ENCODE measurements around the gene SCLT1.
"Not testable (repeated sequence)": the region's sequence is repeated elsewhere in the genome, so short reads cannot be mapped to it uniquely, and the experiment has no call there.

Gene SCLT1

GRCh38 chr4:129095811-129096454, 2.6 kb upstream of the SCLT1 start, which contains the start of gene C4orf33:
Gene C4orf33, plus strand, starts transcription at chr4:129096152. Its CDS starts 6,459 bp downstream, at chr4:129102611.
- peak within 1 kb of the TSS; percentile 94 for H3K4me3 Mint-ChIP-seq
- no peaks in the 10 kb centered on the region for H3K27me3 Mint-ChIP-seq
- no peaks in the 10 kb centered on the region for H3K9me3 Mint-ChIP-seq
- H3K27ac Mint-ChIP-seq = peak within 1 kb of the TSS; percentile 93
- ATAC-seq (peak; percentile 50), DNase-seq (peak; percentile 76)
- peaks cover 24% of the 10 kb centered on the region for H3K4me1 Mint-ChIP-seq
- no peaks in the 10 kb centered on the region for H3K36me3 Mint-ChIP-seq (ENCODE audit: low read depth)

GRCh38 chr4:129094347-129094746, 1.0 kb upstream of the SCLT1 start:
- Mint-ChIP-seq H3K36me3 (ENCODE audit: low read depth) (peaks cover 3% of the 10 kb centered on the region), H3K27me3 (no peaks in the 10 kb centered on the region), H3K27ac (peak overlapping the region; percentile 45), H3K9me3 (no peaks in the 10 kb centered on the region), H3K4me1 (peaks cover 27% of the 10 kb centered on the region), H3K4me3 (no peak overlapping the region)
- ATAC-seq (no peak), DNase-seq (no peak)

- Mint-ChIP-seq H3K27ac (no peak overlapping the region), H3K4me3 (no peak overlapping the region), H3K27me3 (no peaks in the 10 kb centered on the region), H3K4me1 (peaks cover 39% of the 10 kb centered on the region), H3K9me3 (no peaks in the 10 kb centered on the region), H3K36me3 (ENCODE audit: low read depth) (peaks cover 4% of the 10 kb centered on the region)
- DNase-seq = no peak
- ATAC-seq = no peak
Measured at GRCh38 chr4:129092631-129093190, 628 bp downstream of the SCLT1 start.

- Mint-ChIP-seq H3K4me3 (no peak overlapping the region), H3K36me3 (ENCODE audit: low read depth) (peaks cover 16% of the 10 kb centered on the region), H3K27ac (no peak overlapping the region), H3K9me3 (peaks cover 5% of the 10 kb centered on the region), H3K4me1 (peaks cover 33% of the 10 kb centered on the region), H3K27me3 (no peaks in the 10 kb centered on the region)
- DNase-seq (no peak), ATAC-seq (no peak)
Measured at GRCh38 chr4:129087516-129087915, 5.8 kb downstream of the SCLT1 start.

DNA sequence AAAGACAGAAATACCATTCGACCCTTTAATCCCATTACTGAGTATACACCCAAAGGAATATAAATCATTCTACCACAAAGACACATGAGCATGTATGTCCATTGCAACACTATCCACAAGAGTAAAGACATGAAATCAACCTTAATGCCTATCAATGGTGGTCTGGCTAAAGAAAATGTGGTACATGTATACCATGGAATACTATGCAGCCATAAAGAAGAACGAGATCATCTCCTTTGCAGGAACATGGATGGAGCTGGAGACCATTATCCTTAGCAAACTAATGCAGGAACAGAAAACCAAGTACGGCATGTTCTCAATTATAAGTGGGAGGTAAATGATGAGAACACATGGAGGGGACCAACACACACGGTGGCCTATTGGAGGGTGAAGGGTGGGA, 7.9 kb downstream of the SCLT1 start:
- Mint-ChIP-seq H3K9me3 (peaks cover 14% of the 10 kb centered on the region), H3K36me3 (ENCODE audit: low read depth) (peaks cover 34% of the 10 kb centered on the region)

DNA sequence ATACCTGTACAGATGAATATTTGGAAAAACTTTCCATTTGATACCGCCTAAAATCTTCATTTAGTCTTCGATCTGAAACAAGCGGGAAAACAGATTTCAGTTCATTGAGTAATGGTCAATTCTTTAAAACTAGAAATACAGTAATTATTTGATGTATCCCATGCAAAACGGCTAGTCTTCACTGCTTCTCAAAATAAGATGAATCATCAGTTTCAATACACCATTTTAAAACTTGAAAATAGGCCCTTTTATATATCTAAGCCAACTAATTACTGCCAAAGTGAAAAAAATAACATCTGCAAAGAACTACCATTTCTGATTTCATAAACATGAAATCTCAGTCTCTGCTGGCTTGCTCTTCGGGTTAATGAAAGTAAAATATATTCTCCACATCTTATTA, 11.0 kb downstream of the SCLT1 start:
- ATAC-seq (no peak), DNase-seq (no peak)
- H3K36me3 Mint-ChIP-seq (ENCODE audit: low read depth) = peaks cover 53% of the 10 kb centered on the region
- no peak overlapping the region for H3K4me3 Mint-ChIP-seq
- H3K9me3 Mint-ChIP-seq = peaks cover 26% of the 10 kb centered on the region
- peaks cover 18% of the 10 kb centered on the region for H3K4me1 Mint-ChIP-seq
- H3K27ac Mint-ChIP-seq = no peak overlapping the region
- H3K27me3 Mint-ChIP-seq = no peaks in the 10 kb centered on the region

More for the DNA sequence above, 7.9 kb downstream of the SCLT1 start:
- ATAC-seq (no peak), DNase-seq (no peak)
- Mint-ChIP-seq H3K4me1 (peaks cover 33% of the 10 kb centered on the region), H3K27me3 (no peaks in the 10 kb centered on the region), H3K4me3 (no peak overlapping the region), H3K27ac (no peak overlapping the region)

GRCh38 chr4:129080129-129080528, 13.2 kb downstream of the SCLT1 start:
- ATAC-seq (no peak), DNase-seq (no peak)
- H3K4me1 Mint-ChIP-seq = peaks cover 13% of the 10 kb centered on the region
- H3K27me3 Mint-ChIP-seq = no peaks in the 10 kb centered on the region
- H3K27ac Mint-ChIP-seq = no peak overlapping the region
- peaks cover 30% of the 10 kb centered on the region for H3K9me3 Mint-ChIP-seq
- no peak overlapping the region for H3K4me3 Mint-ChIP-seq
- H3K36me3 Mint-ChIP-seq (ENCODE audit: low read depth) = peaks cover 62% of the 10 kb centered on the region

DNA sequence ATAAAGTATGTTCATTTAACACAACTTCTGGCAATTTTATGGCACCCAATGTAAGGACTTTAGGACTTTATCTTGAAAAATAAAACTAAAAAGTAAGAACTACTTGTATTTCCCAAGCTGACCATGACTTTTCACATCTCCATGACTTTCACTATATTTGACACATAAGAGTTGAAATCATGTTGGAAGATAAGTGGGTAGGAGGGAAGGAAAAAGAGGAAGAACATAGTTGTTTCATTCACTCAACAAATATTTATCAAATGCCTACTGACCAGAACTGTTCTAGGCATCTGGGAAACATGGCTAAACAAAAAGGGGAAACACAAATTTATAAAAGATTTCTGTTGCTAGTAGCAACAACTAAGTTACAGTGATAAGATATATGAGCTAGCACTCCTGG, 16.0 kb downstream of the SCLT1 start:
- no peak for ATAC-seq
- peaks cover 47% of the 10 kb centered on the region for H3K9me3 Mint-ChIP-seq
- no peak overlapping the region for H3K27ac Mint-ChIP-seq
- no peaks in the 10 kb centered on the region for H3K27me3 Mint-ChIP-seq
- DNase-seq = no peak
- H3K36me3 Mint-ChIP-seq (ENCODE audit: low read depth) = peaks cover 75% of the 10 kb centered on the region
- no peaks in the 10 kb centered on the region for H3K4me1 Mint-ChIP-seq
- H3K4me3 Mint-ChIP-seq = no peak overlapping the region

DNA sequence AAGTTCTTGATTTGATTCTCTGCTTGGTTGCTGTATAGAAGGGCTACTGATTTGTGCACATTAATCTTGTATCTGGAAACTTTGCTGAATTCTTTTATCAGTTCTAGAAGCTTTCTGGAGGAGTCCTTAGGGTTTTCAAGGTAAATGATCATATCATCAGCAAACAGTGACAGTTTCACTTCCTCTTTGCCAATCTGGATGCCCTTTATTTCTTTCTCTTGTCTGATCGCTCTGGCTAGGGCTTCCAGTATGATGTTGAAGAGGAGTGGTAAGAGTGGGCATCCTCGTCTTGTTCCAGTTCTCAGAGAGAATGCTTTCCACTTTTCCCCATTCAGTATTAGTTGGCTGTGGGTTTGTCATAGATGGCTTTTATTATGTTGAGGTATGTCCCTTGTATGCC, 23.8 kb downstream of the SCLT1 start:
- H3K4me1 Mint-ChIP-seq, ATAC-seq, H3K4me3 Mint-ChIP-seq, H3K27ac Mint-ChIP-seq, DNase-seq, H3K27me3 Mint-ChIP-seq: not testable (repeated sequence)
- peaks cover 54% of the 10 kb centered on the region for H3K36me3 Mint-ChIP-seq (ENCODE audit: low read depth)
- H3K9me3 Mint-ChIP-seq = peaks cover 70% of the 10 kb centered on the region

GRCh38 chr4:129064717-129065116, 28.6 kb downstream of the SCLT1 start:
- Mint-ChIP-seq H3K36me3 (ENCODE audit: low read depth) (peaks cover 72% of the 10 kb centered on the region), H3K4me3 (no peak overlapping the region), H3K4me1 (no peaks in the 10 kb centered on the region), H3K9me3 (peaks cover 63% of the 10 kb centered on the region), H3K27ac (no peak overlapping the region), H3K27me3 (no peaks in the 10 kb centered on the region)
- no peak for ATAC-seq
- no peak for DNase-seq

DNA sequence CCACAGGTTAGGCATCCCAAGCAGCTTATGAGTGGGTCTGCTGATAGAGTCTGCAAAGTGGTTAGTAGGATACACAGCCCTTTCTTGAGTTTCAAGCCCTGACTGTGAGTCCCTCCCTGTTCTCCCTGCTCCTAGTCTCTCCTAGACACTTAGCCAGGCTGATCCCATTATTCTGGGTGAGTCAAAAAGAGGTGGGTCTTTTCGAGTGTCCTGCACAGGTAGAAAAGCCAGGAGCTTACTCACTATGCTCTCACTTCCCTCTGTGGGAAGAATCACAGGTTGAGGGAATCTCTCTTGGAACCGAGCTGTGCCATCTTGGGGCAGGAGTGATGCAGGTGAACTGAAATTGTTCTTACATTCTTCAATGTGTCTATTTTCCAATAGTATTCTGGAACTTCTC, 29.7 kb downstream of the SCLT1 start:
- no peak for ATAC-seq
- H3K4me3 Mint-ChIP-seq = no peak overlapping the region

GRCh38 chr4:129062580-129062979, 30.8 kb downstream of the SCLT1 start:
- H3K27me3 Mint-ChIP-seq = no peaks in the 10 kb centered on the region
- ATAC-seq = no peak
- no peak overlapping the region for H3K4me3 Mint-ChIP-seq
- peaks cover 68% of the 10 kb centered on the region for H3K36me3 Mint-ChIP-seq (ENCODE audit: low read depth)
- H3K9me3 Mint-ChIP-seq = peaks cover 62% of the 10 kb centered on the region
- H3K27ac Mint-ChIP-seq = no peak overlapping the region
- no peaks in the 10 kb centered on the region for H3K4me1 Mint-ChIP-seq
- no peak for DNase-seq

More for the DNA sequence above, 29.7 kb downstream of the SCLT1 start:
- no peaks in the 10 kb centered on the region for H3K27me3 Mint-ChIP-seq
- peaks cover 65% of the 10 kb centered on the region for H3K9me3 Mint-ChIP-seq
- no peaks in the 10 kb centered on the region for H3K4me1 Mint-ChIP-seq
- no peak overlapping the region for H3K27ac Mint-ChIP-seq
- DNase-seq = no peak
- H3K36me3 Mint-ChIP-seq (ENCODE audit: low read depth) = peaks cover 77% of the 10 kb centered on the region

GRCh38 chr4:129059028-129059427, 34.3 kb downstream of the SCLT1 start:
- H3K4me1 Mint-ChIP-seq = no peaks in the 10 kb centered on the region
- H3K4me3 Mint-ChIP-seq = no peak overlapping the region
- H3K27me3 Mint-ChIP-seq = no peaks in the 10 kb centered on the region
- no peak overlapping the region for H3K27ac Mint-ChIP-seq
- ATAC-seq = no peak
- H3K36me3 Mint-ChIP-seq (ENCODE audit: low read depth) = peaks cover 69% of the 10 kb centered on the region
- H3K9me3 Mint-ChIP-seq = peaks cover 69% of the 10 kb centered on the region
- DNase-seq = no peak

DNA sequence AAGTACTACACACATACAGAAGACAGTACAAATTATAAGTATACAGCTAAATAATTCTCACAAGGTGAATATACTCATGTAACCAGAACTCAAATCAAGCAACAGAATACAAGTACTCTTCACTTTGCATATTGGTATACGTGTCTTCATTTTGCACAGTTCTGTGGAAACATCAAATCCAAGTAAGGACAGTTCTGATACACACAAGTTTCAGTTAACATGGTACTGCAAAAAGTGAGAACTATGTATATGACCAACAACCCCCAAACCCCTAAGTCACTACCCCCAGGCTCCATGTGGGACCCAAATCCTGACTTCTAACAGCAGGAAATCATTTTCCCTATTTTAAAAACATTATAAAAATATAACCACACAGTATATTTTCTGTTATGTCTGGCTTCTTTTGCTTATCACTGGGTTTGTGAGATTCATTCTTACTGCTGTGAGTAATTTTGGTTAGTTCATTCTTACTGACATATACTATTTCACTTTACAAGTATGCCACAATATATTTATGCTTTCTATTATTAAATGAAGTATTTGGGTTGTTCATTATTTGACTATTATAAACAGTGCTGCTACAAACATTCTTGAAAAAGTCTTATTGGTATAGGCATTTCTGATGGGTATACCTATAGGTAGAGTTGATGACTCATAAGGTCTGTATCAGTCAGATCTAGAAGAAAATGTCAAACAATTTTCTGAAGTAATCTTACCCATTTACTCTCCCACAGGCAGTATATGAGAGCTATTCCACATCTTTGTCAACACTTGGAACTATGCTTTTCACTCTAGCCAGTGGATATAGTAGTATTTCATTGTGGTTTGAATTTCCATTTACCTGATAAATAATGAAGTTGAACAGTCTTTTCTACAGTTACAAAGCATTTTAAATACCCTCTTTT, 47.0 kb downstream of the SCLT1 start:
- DNase-seq (no peak), ATAC-seq (peak; percentile 93)
- Mint-ChIP-seq H3K4me1 (peaks cover 6% of the 10 kb centered on the region), H3K36me3 (ENCODE audit: low read depth) (peaks cover 5% of the 10 kb centered on the region), H3K4me3 (no peak overlapping the region), H3K9me3 (peaks cover 16% of the 10 kb centered on the region), H3K27me3 (no peaks in the 10 kb centered on the region), H3K27ac (no peak overlapping the region)

- Mint-ChIP-seq H3K27ac (no peak overlapping the region), H3K9me3 (no peaks in the 10 kb centered on the region), H3K4me3 (no peak overlapping the region), H3K36me3 (ENCODE audit: low read depth) (peaks cover 9% of the 10 kb centered on the region), H3K4me1 (peaks cover 6% of the 10 kb centered on the region), H3K27me3 (no peaks in the 10 kb centered on the region)
- DNase-seq (no peak), ATAC-seq (no peak)
Measured at GRCh38 chr4:129043523-129043922, 49.8 kb downstream of the SCLT1 start.

All from activated naive CD8-positive, alpha-beta T cell treated with anti-CD3 and anti-CD28 coated beads, Interleukin-2, amount 50 U/mL, for 24 hours (primary cell).